Activated CD4-positive, alpha-beta T cell treated with anti-CD3 and anti-CD28 coated beads, Interleukin-2, amount 50 U/mL, for 1 hour (primary cell): ENCODE results near the gene LRRC8C.

Source experiments
- DNase-seq: peaks from one replicate; pipeline ENCODE4 v3.0.0-alpha.2; 2020

Gene LRRC8C

DNA sequence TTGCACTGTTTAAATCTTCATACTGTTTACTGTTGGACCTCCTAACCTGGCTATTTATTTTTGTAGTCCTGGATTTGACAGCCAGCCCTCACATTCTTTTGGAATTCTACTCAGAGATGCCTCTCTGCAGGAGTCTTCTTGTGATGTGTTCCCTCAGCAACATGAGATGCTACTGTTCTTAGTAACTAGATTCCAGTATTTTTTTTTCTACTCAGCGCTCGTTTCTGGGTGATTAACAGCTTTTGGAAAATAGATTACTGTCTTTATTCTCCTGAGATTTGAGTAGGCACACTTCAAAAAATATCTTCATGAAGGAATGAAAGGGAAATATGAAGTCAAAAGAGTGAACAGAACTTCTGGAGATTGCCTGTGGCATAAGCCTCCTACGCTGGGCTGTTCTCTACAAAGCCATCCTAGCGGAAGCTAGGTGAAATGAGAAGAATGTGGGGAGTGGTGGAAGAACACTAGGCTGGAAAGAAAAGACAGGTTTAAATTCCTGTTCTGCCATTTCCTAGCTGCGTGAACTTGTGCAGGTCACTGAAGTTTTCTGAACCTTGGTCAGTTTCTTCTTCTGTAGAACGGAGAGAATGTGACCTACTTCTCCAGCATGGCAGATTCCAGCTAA, 75.9 kb downstream of the LRRC8C start:
- DNase-seq = no peak

DNA sequence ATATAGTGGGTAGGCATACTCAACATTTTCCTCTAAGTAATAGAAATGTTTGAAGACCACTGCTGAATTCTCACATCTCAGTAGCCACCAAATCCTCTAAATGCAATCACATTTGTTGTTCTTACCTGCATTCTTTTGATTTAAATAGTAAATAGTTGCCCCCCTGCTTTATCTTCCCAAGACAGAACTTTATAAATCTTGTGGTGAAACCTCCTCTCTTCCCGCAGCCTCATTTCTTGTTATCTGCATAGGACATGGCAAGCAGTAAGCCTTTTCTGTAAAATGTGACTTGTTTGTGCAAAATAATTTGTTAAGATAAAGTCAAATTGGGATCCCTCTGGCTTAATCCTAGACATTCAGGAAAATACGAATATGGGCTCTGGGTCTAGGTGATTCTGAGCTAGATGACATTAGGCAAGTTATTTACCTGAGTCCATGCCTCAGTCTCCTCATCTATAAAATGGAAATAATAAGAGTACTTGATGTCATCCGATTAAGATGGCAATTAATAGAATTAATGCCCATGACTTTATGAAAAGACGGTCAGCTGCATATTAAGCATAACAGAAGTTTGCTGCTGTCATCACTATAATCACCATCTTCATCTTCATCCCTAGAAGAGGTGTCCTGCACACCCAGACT, 77.7 kb downstream of the LRRC8C start:
- no peak for DNase-seq

DNA sequence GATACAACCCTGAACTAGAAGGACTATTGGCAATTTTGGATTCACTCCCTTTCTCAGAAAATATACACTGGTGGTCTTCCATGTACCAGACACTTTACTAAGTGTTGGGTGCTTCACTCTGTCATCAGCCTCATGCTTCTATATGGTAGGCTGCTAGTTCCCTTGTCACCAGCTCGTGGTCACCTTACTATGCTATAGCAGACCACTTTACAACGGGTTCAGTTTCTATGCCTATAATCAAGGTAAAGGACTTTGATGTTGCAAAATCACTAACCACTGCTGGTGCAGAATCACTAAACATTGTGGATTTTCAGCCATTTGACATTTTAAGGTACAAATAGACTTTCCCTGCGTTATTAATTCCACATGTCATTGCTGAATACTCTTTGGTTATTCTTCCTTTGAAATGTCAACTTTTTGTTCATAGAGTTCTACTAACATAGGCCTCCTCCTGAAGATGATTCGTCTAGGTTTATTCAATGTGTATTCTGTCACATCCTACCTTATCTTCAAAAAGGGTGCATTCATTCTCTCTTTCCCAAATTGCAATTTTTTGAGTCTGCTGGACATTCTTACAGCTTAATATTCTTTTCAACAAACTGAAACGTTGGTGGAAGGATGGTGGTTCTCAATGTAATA, 78.3 kb downstream of the LRRC8C start:
- no peak for DNase-seq

DNA sequence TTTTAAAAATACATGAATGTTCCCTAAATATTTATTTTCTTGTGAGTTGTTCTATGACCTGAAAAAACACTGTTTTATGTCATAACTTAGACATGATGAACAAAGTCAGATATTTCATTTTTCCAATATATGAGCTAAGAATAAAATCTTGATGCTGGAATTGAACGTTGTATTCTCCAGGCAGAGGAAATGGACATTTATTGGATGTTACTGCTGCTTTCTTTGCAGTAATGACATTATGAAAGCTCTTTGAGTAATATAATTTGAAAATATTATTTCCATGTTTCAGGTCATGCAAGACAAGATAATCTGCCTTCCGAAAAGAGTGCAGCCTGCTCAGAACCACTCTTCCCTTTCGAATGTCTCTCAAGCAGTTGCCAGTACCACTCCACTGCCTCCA, 79.5 kb downstream of the LRRC8C start:
- DNase-seq = no peak

DNA sequence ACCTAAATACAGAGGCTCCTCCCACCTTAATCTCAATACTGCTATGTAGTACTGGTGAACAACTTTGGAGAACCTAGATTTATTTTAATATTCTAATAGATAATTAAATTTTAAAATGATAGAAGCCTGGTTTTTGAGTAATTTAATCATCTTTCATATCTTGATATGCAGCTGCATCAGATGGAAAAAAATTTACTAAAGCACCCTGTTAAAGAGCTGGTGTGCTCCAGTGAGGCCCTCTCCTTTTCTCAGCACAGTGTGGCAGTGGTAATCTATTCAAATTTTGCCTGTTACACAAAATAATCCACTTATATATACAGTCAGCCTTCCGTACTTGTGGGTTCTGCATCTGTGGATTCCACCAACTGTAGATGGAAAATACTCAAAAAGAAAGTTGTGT, 82.8 kb downstream of the LRRC8C start:
- no peak for DNase-seq

DNA sequence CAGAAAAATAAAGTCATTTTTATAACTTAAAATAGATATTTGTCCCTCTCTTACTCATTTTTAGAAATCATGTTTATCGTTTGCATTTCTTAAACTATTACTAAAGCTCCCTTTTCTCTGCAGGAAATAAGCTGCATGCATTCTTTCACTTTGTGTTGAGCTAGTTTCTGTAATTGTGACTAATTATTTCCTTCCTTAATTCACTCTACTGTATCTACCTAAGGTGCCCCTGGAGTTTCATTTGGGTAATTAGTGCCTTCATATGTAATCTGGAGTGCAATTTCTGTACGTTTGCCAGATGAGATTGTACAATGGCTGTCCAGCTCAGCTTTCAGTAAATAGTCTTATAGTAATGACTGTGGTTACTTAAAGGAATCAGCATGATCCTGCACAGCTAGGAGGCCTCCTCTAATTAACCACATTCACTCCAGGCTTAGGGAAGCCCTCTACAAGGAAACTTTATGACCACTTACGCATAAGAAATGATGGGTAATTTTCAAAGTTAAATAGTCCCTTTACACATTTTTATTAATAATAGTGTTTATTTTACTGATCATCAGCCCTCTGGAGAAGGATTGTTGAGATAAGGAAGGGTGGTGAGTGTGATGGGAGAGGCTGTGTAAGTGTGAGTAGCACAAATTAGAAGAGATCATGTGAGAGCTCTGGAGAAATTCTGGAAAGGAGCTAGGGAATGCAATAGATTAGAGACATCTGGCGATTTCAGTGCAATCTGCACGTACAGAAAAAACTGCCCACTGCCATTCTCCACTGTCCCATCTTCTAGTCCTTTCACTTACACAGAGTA, 86.8 kb downstream of the LRRC8C start:
- DNase-seq = no peak

DNA sequence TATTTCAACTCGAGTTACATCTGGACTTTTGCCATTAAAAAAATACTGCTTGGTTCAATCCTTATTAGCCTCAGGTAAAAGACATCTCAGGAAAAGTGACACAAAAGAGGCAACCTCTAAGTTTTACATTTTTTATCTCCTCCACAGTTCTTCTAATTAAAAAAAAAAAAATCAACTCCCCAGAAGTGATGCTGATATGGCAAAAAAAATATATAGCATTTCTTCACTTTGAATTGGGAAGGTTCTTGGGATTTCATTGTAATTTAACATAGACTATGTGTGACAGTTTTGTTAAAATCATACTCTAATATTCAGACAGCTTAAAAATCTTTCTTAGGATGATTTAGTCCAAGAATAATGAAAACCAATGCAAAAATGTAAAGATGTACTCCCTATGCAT, 87.9 kb downstream of the LRRC8C start:
- DNase-seq = no peak

DNA sequence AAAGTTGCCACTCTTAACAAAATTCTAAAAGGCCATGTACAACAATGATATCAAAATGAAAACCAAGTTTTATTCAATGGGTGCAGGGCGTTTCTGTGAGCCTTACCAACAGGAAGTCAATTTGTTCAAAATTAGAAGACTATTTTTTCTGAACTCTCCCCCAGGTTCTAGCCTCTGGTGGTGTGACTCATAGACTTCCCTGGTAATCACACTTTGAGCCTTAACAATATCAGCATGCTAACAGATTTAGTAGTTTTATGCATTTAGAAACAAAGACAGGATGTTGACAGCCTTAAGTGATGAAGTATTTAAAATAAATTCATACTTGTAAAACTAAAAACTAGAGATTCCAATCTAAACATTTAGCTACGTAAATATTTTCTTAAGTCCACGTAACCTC, 88.4 kb downstream of the LRRC8C start:
- no peak for DNase-seq

DNA sequence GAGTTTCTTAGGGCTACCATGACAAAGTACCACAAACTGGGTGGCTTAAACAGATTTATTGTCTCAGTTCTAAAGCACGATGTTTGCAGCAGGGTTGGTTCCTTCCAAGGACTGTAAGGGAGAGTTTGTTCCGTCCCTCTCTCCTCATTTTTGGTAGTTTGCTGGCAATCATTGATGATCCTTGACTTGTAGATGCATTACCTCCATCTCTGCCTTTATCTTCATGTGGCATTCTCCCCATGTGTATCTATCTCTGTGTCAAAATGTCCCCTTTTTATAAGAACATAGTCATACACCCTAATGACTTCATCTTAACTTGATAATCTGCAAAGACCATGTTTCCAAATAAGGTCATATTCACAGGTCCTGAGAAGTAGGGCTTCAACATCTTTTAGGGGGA, 90.2 kb downstream of the LRRC8C start:
- no peak for DNase-seq

DNA sequence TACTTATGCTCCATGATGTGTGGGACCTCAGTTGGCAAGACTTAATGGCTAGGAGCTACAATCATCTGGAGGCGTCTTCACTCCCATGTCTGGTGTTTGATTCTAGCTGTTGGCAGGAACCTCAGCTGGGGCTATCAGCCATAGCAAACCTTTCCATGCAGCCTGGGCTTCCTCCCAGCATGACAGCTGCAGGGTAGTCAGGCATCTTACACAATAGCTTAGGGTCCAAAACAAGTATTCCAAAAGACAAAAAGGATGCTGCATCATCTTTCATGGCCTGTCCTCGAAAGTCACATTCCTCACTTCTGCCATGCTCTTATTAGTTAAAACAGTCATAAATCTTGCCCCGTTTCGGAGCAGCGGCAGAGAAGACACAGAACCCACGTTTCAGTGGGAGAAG, 90.9 kb downstream of the LRRC8C start:
- DNase-seq = no peak

DNA sequence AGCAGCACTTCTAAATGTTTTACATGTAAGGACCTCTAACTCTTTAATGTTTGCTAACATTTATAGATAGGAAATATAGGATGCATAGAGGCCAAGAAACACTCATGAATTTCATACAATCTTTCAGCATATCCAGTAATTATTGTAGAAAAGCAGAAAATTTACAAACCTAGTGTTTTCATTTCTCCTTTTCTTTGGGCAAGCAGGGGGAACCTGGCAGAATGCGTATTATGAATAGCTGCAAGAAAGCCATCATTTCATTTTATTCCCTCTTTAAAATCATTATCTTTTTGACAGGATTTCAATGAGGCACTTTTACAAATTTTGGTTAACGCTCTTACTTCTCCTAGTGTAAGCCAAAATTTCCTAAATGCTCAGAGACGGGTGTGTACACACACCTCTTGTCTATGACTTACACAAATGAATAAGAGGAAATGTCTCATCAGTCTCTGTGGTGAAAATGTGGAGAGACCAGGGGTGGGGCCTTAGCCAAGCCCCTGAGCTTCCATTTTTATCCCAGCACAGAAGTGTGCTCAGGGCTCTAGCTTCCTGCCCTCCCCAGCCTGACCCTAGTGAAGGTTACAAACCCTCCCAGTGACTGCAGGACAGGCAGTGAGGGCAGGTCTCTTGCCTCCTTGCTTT, 91.6 kb downstream of the LRRC8C start:
- no peak for DNase-seq

DNA sequence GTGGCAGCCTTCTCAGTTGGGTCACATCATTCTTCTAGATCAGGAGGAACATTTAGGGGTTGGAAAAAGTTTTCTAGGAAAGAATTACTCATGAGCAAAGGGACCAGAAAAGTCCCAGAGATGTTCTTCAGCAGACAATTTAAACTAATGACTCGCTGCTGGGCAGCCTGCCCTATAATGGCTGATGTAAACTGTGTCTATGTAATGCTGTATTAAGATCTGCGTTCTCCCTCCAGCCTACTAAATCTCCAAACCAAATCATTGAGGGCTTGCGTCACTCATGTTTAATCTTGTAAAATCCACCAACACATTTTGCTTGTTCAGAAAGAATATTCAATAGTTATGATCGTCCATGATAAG, 92.1 kb downstream of the LRRC8C start:
- DNase-seq = no peak

DNA sequence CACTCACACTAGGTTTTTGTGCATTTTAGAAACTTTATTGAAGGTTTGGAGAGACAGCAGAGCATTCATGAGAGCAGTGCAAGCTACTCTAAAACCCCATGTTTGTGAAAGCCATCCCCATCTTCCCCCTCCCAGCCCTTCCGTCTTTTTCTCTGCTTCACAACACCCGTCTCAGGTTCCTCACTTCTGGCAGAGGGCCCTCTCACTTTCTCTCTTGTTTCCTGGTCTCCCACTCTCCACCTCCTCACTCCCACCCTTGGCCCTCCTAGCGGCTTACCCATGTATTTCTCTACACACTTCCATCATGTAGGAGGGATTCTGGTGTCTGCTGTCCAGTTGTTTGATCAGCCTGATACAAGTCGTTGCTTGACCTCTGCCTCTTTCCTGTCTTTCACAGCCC, 92.7 kb downstream of the LRRC8C start:
- no peak for DNase-seq

DNA sequence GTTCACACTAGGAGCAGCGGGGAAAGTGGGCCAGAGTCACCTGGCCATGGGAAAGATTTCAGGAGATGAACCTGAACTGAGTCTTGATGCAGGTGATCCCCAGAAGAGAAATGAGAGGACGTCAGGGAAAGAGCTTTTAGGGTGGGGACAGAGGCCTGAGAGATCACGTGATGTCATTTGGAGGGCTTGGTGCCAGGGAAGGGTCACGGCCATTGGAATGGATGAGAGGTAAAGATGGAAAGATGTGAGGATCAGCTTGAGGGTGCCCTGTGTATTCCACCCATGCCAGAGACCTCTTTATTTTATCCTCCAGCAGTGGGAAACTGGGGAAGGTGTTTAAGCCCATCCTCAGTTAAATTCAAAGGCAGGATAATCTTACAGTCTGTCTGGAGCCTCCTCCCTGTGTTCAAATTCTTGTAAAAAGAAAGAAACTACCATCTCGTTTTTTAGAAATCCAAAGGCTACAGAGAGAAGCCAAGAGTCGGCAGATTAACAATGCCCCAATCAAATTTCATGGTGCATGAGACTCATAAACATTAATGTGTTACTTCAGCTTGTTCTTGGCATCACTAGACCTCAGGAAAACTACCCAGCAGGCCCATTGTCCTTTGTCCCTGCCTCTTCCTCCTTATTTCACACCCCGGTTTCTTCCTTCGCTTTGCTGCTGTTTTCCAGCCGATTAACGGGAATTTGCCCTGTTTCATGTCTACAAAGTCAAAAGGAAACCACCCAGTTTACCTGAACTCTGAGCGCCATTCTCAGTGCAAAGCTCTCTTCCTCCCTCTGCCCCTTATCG, 94.8 kb downstream of the LRRC8C start:
- DNase-seq = no peak

DNA sequence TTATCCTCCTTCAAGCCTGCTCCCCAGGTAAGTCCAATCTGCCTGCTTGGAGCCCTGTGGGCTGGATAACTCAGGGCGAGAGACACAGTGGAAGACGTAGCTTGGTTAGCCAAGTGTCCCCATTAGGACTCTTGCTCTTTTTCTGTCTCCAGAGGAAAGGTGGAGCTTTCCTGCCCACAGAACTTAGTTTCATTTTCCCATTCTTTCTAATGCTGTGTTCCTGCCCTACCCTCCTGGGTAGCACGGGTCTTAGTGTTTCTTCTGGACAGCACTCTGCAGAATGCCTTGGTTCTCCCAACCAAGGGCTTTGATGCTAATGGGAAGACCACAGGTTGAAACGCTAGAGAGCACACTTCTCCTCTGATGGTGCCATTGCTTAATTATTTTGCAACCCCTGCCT, 95.5 kb downstream of the LRRC8C start:
- no peak for DNase-seq

DNA sequence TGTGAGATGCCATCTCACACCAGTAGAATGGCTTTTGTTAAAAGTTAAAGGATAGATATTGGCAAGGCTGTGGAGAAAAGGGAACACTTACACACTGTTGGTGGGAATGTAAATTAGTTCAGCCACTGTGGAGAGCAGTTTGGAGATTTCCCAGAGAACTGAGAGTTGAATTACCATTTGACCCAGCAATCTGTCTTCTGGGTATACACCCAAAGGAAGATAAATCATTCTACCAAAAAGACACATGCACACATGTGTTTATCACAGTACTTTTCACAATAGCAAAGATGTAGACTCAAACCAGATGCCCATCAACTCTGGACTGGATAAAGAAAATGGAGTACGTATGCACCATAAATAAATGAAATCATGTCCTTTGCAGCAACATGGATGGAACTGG, 99.3 kb downstream of the LRRC8C start:
- DNase-seq = no peak

DNA sequence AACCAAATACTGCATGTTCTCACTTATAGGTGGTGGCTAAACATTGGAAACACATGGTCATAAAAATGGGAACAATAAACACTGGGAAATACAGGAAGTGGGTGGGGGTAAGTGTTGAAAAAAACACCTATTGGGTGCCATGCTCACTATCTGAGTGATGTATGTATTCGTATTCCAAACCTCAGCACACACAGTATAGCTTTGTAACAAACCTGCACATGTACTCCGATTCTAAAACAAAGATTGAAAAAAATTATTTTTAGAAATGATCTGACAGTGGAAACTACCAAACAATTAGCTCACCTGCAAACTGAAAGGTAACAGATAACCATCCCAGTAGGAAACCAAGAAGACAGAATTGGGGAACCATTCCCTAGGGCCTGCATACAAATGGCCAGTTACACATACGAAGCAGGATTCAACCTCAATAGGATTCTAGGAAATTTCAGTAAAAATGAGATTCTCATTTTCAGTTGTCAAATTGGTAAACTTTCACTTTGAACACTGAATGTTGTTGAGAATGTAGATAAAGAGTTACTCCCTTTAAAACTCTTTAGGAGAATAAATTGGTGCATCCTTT, 99.8 kb downstream of the LRRC8C start:
- no peak for DNase-seq

DNA sequence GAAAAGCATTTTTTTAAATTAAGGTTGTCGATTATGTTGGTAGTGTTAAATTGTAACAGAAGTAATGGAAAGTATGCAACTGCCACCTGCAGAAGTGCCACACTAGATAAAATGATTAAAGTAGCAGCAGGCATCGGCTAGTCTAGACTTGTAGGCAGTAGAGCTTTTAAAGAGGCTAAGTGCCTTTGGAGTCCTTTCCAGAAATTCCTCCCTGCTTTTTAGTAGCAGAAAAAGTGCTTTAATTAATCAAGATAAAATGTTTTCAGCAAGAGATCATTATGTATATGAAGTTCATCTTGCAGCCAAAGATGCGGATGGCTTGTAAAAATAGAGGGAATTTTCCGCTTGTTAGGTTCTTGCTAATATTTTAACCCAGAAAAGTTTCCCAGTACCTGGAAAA, 100.8 kb downstream of the LRRC8C start:
- DNase-seq = no peak

DNA sequence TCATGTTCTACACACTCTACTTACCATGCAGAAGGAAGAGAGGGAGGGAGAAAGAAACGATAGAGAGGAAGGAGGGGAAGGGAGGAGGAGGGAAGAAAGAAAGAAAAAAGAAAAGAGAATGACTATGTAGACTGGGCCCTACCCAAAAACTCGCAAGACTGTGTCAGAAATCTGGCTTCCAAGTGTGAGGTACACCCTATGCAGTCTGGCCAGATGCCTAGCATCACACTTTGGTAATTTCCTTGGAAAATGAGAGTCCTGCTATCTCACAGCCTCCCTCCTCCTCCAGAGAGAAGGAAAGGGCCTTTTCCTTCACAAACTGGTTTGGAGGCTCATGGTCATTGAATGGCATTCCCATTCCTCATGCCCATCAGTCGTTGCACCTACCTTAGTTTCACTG, 101.5 kb downstream of the LRRC8C start:
- no peak for DNase-seq

DNA sequence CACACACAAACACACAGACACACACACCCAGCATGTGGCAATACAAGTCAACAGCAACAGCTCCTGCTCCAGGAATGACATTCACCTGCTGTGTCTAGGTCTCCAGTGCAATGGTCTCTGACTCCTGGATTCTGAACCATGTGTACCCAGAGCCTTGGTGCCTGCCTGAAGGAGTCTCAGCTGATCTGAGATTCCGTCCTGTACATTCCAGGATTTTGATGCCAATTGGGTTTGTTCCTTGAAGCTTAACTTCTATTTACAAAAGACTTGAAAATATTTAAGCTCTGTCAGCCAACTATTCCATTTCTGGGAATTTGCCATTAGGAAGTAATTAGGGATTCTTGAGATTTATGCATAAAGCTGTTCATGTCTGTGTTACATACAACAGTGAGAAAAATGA, 102.6 kb downstream of the LRRC8C start:
- DNase-seq = no peak

DNA sequence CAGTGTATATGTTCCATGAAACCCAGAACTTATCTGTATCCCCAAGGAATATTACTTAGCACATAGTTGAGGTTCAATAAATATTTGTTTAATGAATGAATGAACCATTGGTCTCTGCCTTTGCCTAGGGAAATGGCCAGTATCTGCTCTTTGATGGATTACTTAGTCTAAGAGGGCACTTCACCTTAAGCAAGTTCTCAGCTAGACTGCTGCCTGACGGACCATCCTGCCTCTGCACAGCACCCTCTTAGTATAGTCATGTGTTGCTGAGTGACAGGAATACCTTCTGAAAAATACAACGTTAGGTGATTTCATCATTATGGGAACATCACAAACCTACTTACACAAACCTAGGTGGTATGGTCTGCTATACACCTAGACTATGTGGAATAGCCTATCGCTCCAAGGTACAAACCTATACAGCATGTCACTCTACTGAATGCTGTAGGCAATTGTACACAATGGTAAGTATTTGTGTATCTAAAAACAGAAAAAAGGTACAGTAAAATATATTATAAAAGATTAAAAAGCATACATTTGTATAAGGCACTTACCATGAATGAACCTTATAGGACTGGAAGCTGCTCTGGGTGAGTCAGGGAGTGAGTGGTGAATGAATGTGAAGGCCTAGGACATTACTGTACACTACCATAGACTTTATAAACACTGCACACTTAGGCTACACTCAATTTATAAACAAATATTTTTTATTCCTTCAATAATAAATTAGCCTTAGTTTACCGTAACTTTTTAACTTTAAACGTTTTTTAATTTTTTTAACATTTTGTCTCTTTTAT, 104.2 kb downstream of the LRRC8C start:
- DNase-seq = no peak
